Spleen (tissue), 11 donors: ENCODE data around the gene RBM17. TPM values are rescaled to one million over a fixed set of nuclear protein-coding genes. Genes with fewer than 3 reads are reported as not detected.
A peak's percentile ranks its signal among the peaks of the same experiment; 100 is the strongest.

Source experiments
- DNase-seq: peaks from one replicate; pipeline ENCODE4 v3.0.0-alpha.2; 2020
- H3K27ac ChIP-seq, 8 donors: fragments of 200-600 bp; sonication (generic) in 7 of 8; 1 replicate in 4 of 8; 2 replicates in 4 of 8; pipeline versions ENCODE4 v1.5.0 to v1.8.0; 2016 to 2021; ENCODE audit warnings: inconsistent platforms in 4 of 8, mild to moderate bottlenecking in 4 of 8, moderate library complexity in 1 of 8
- H3K27me3 ChIP-seq, 7 donors: fragments of 200-600 bp; sonication (generic) in 6 of 7; replicated peaks in 1 of 7; 1 replicate in 4 of 7; 2 replicates in 3 of 7; pipeline versions ENCODE4 v1.5.0 to v1.8.0; 2016 to 2021; ENCODE audit warnings: inconsistent platforms in 3 of 7, mild to moderate bottlenecking in 1 of 7
- H3K36me3 ChIP-seq, 6 donors: fragments of 200-600 bp; sonication (generic) in 5 of 6; 1 replicate in 4 of 6; 2 replicates in 2 of 6; pipeline versions ENCODE4 v1.5.0 to v1.8.0; 2016 to 2021; ENCODE audit warnings: inconsistent platforms in 2 of 6
- H3K4me1 ChIP-seq, 6 donors: fragments of 200-600 bp; sonication (generic) in 5 of 6; 1 replicate in 3 of 6; 2 replicates in 3 of 6; pipeline versions ENCODE4 v1.5.0 to v1.8.0; 2016 to 2021; ENCODE audit warnings: inconsistent platforms in 3 of 6
- H3K4me3 ChIP-seq, 8 donors: fragments of 200-600 bp; sonication (generic) in 7 of 8; 1 replicate in 4 of 8; 2 replicates in 4 of 8; pipeline versions ENCODE4 v1.5.0 to v1.8.0; 2016 to 2021; ENCODE audit warnings: inconsistent platforms in 4 of 8, mild to moderate bottlenecking in 4 of 8, moderate library complexity in 2 of 8
- H3K9me3 ChIP-seq, 8 donors: fragments of 200-600 bp; sonication (generic) in 7 of 8; 1 replicate in 4 of 8; 2 replicates in 4 of 8; pipeline versions ENCODE4 v1.5.0 to v1.8.0; 2016 to 2021; ENCODE audit warnings: inconsistent platforms in 4 of 8
- POLR2A ChIP-seq, 3 donors: fragments of 450-650 bp; IDR thresholded peaks; one replicate each; pipeline ENCODE4 v1.5.1; 2017; ENCODE audit warnings: antibody characterized with exemption in 3 of 3, mild to moderate bottlenecking in 1 of 3
- POLR2AphosphoS5 ChIP-seq, 3 donors: sonication (generic); formaldehyde crosslinking; IDR thresholded peaks; one replicate each; pipeline ENCODE4 v1.5.1; 2017; ENCODE audit warnings: antibody characterized with exemption in 3 of 3
- WGBS, 5 donors: extraction: QIAGEN DNeasy Blood & Tissue Kit in 3 of 5; methylation state at CpG; one replicate each; pipeline versions ENCODE4 v1.1.5 to v1.1.7; 2013 to 2018; 5-methylcytosine and 5-hydroxymethylcytosine counted together
- intact Hi-C: fragments of 100-400 bp; cut with DNase I; formaldehyde crosslinking; loops from one replicate; pipeline ENCODE4 v1.15.0; 2023; ENCODE audit warnings: low total_unique reads
- polyA plus RNA-seq, 3 donors: library from polyadenylated mRNA; stranded (reverse); fragments of 200-250 nt; gene quantifications; one replicate each; pipeline ENCODE4 v1.2.1, GENCODE V29; 2013
- total RNA-seq, 7 donors: library from RNA; depleted of rRNA in 3 of 7; stranded (reverse); fragments of >200 nt in 3 of 7; fragmentation: NEBNext Ultra II Directional in 4 of 7; extraction: Animal tissue kit (Norgen Biotek cat#: 25700) in 4 of 7; gene quantifications; one replicate each; pipeline versions ENCODE4 v1.1.0 to v1.2.1, GENCODE V29; 2016 to 2021
- TF ChIP-seq, protein P1 (sequence below), 11 experiments: fragments of 200-600 bp in 7 of 11; fragments of 450-650 bp in 4 of 11; sonication (generic) in 4 of 11; IDR thresholded peaks in 8 of 11; conservative IDR thresholded peaks in 3 of 11; 1 replicate in 7 of 11; 2 replicates in 4 of 11; pipeline versions ENCODE4 v1.4.0 to v1.8.0; 2016 to 2021; ENCODE audit warnings: antibody characterized with exemption in 11 of 11, inconsistent platforms in 4 of 11, mild to moderate bottlenecking in 1 of 11
- donor health status: healthy with polysubstance abuse.
- donor health status: DM: no; HTN: no; CAD: no; lungs with moderate emphysema.
- donor health status: DM: no; HTN: no; CAD: no.
- donor health status: Bipolar disorder and iron deficiency.
- donor health status: healthy.
- donor health status: DM: no; HTN: no; CAD: no.
- donor health status: DM: yes; HTN: yes; CAD: no.

RBM17 gene
- total and polyA plus RNA-seq, 10 donors, result 63.1 to 140 (median 111) TPM

DNA sequence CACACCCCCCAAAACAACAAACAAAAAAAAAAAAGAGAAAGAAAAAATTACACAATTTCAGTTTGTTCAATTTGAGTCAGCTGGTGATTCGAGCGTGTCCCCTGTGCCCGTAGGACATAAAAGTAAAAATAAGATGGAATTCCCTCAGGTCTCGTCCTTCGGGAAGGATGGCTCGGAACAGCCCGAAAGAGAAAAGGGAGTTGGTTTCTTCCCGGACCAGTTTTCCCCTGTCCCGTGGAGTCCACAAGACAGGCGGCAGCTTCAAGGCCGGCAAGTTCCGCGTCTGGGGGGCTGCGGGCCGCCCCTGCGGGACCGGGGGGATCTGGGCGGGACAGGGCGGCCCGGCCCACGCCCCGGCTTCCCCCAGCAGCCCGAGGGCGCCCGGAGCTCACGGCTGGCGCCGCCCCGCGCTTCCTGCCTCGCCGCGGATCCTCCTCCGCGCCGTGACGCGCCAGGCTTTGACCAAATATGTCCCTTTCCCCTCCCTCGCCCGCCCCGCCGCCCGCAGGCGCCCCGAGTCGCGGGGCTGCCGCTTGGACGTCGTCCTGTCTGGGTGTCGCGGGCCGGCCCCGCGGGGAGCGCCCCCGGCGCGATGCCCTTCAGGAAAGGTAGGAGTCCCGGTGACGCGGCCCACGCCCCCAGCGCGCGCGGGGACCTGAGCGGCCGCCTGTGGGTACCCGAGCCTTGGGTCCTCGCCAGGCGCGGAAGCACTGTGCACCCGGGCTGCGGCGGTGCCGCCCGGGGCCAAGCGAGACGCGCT lies 55.8 kb downstream of the RBM17 start:
- 0 to 1% (median 0%) methylated on average over 9 to 81 of the region's 81 CpGs for WGBS, 5 donors
- DNase-seq, result peak; percentile 99
- peak overlapping the region; percentile 79 to 93 (median 84) for H3K4me3 ChIP-seq
- intact Hi-C loops, result no loop called here
- peaks cover 0 to 14% (median 0%) of the 10 kb centered on the region in 6 donors for H3K36me3 ChIP-seq
- H3K4me1 ChIP-seq, result peaks cover 28 to 92% (median 67%) of the 10 kb centered on the region in 6 donors
- TF ChIP-seq, protein P1, sequence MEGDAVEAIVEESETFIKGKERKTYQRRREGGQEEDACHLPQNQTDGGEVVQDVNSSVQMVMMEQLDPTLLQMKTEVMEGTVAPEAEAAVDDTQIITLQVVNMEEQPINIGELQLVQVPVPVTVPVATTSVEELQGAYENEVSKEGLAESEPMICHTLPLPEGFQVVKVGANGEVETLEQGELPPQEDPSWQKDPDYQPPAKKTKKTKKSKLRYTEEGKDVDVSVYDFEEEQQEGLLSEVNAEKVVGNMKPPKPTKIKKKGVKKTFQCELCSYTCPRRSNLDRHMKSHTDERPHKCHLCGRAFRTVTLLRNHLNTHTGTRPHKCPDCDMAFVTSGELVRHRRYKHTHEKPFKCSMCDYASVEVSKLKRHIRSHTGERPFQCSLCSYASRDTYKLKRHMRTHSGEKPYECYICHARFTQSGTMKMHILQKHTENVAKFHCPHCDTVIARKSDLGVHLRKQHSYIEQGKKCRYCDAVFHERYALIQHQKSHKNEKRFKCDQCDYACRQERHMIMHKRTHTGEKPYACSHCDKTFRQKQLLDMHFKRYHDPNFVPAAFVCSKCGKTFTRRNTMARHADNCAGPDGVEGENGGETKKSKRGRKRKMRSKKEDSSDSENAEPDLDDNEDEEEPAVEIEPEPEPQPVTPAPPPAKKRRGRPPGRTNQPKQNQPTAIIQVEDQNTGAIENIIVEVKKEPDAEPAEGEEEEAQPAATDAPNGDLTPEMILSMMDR (IDR thresholded peaks at IDR 0.05 in 8 of 11, conservative IDR thresholded peaks at IDR 0.05 in 3 of 11), result peak in 3 of 11 experiments; percentile 16 to 39 (median 20)
- TF ChIP-seq POLR2A (IDR thresholded peaks at IDR 0.05) (peak in 1 of 3 donors; percentile 31), POLR2AphosphoS5 (IDR thresholded peaks at IDR 0.05) (peak; percentile 86 to 92 (median 90))
- peak overlapping the region; percentile 86 to 97 (median 94) for H3K27ac ChIP-seq
- peaks cover 0 to 10% (median 0%) of the 10 kb centered on the region in 7 donors for H3K27me3 ChIP-seq
- no peaks in the 10 kb centered on the region for H3K9me3 ChIP-seq

DNA sequence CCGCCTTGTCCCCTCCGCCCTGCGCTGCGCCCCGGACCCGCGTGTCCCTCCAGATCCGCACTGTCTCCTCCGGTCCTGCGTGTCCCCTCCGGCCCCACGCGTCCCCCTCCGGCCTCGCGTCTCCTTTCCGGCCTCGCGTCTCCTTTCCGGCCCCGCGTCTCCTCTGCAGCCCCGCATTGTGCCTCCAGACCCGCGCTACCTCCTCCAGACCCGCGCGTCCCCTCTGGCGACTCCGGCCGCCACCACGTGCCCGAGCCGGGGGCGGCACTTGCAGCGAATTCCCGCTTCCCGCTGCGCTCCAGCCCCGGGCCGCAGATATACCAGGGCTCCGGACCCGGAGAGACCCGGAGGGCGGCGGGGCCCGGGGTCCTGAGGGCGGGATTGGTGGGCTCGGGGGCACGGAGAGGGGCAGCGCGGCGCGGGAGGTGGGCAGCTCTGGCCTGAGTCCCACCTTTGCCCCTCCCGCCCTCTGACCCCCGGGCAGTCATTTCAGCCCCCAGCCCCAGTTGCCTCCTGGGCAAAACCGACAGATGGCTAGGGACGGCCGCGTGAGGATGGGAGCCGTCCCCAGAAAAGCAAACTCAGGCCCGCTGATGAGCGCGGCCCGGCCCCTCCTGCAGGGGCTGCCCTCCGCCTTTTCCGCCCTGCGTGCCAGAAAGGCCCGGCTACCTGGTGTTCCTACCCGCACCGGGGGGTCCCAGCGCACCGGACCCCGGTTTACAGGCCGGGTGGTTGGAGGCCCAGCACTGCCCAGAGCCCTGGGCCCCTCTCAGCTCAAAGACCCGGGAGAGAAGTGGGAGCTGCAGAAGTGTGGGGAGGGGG lies 56.5 kb downstream of the RBM17 start:
- H3K27me3 ChIP-seq, result peaks cover 0 to 5% (median 0%) of the 10 kb centered on the region in 7 donors
- peaks cover 0 to 14% (median 0%) of the 10 kb centered on the region in 6 donors for H3K36me3 ChIP-seq
- intact Hi-C loops, result no loop called here
- TF ChIP-seq POLR2A (IDR thresholded peaks at IDR 0.05) (no peak), POLR2AphosphoS5 (IDR thresholded peaks at IDR 0.05) (no peak)
- TF ChIP-seq, protein P1 (IDR thresholded peaks at IDR 0.05 in 8 of 11, conservative IDR thresholded peaks at IDR 0.05 in 3 of 11), result no peak
- H3K27ac ChIP-seq, result peak overlapping the region; percentile 86 to 97 (median 94)
- 0 to 5% (median 3%) methylated on average over 41 to 76 of the region's 76 CpGs for WGBS, 5 donors
- H3K9me3 ChIP-seq, result no peaks in the 10 kb centered on the region
- H3K4me1 ChIP-seq, result peaks cover 26 to 92% (median 66%) of the 10 kb centered on the region in 6 donors
- peak overlapping the region; percentile 79 to 93 (median 84) for H3K4me3 ChIP-seq
- DNase-seq, result peak; percentile 90

DNA sequence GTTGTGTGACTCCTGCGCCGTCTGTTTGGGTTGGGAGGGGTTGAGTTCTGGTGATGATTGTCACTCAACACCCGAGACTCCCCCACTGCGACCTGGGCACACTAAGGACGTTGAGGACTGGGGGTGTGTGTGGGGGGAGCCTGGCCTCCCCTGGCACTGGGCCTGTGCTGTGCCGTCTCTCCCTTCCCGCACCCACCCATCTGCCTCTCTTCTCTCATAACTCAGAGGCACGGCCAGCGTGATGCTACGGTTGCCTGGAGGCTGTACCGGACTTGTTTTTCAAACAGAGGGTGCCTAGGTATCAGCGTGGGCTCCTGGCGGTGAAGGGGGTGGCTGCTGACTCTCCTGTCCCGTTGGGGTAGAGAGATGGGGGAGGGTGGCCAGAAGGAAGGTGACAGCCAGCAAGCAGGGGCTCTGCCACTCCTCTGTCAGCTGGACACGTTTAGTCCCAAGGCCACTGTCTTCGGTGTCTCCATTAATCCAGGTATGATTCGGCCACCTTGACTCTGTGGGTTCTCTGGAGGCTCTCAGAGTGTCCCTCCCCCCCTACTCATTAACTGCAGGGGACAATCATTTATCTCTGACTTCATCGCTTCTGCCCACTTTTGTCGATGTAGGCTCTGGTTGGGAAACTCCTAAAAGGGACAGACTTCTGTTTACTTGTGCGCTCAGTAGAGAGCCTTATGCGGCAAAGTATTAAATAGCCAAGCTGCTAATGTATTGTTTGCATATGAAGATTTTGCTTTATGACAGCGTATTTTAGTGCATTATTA lies 57.4 kb downstream of the RBM17 start:
- Histone ChIP-seq H3K4me1 (peaks cover 28 to 92% (median 66%) of the 10 kb centered on the region in 6 donors), H3K9me3 (no peaks in the 10 kb centered on the region), H3K4me3 (peak overlapping the region; percentile 79 to 93 (median 84)), H3K36me3 (peaks cover 0 to 14% (median 0%) of the 10 kb centered on the region in 6 donors), H3K27ac (peak overlapping the region in 6 of 8 donors; percentile 86 to 97 (median 96)), H3K27me3 (no peaks in the 10 kb centered on the region)
- no peak for DNase-seq
- 58 to 83% (median 64%) methylated on average over 16 to 22 of the region's 22 CpGs for WGBS, 5 donors
- no peak for TF ChIP-seq POLR2AphosphoS5 (IDR thresholded peaks at IDR 0.05)
- intact Hi-C loops, result no loop called here

DNA sequence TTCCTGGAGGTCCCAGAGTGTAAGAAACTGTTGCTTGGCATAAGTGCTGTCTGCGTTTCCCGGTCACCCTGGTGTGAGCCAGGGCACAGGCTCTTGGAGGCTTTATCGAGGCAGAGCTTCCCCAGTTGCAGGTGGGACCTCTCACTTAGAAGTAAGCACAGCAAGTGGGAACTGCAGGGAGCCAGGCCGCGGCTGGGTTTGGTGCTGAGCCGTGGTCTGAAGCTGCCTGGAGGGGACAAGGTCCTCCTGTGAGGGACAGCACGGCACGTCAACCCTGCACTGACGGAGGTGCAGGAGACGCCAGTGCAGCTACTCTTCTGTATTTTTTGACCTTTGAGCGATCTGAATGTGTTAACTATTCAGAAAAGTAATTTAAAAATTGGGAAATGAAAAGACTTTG lies 58.1 kb downstream of the RBM17 start:
- H3K4me3 ChIP-seq, result peak overlapping the region in 4 of 8 donors; percentile 2 to 93 (median 44)
- TF ChIP-seq POLR2A (IDR thresholded peaks at IDR 0.05), result no peak
- peak in 2 of 3 donors; percentile 9 to 13 for TF ChIP-seq POLR2AphosphoS5 (IDR thresholded peaks at IDR 0.05)
- H3K36me3 ChIP-seq, result peaks cover 0 to 14% (median 0%) of the 10 kb centered on the region in 6 donors
- H3K27me3 ChIP-seq, result no peaks in the 10 kb centered on the region
- DNase-seq, result no peak
- WGBS, 5 donors, result 59 to 87% (median 82%) methylated on average over 11 of the region's 11 CpGs
- intact Hi-C loops, result no loop called here
- H3K27ac ChIP-seq, result peak overlapping the region in 4 of 8 donors; percentile 86 to 97 (median 94)
- H3K9me3 ChIP-seq, result no peaks in the 10 kb centered on the region
- H3K4me1 ChIP-seq, result peaks cover 34 to 92% (median 68%) of the 10 kb centered on the region in 6 donors
